Kidney (tissue), 14 donors: ENCODE results near the gene KCNH4. TPM values are rescaled to one million over a fixed set of nuclear protein-coding genes. Genes with fewer than 3 reads are reported as not detected.
A peak's percentile ranks its signal among the peaks of the same experiment; 100 is the strongest.

ENCODE experiments used
- DNase-seq, 5 donors: peaks; one replicate each; pipeline ENCODE4 v3.0.0-alpha.2; 2013 to 2020
- FAIRE-seq: peaks from 2 replicates; lab custom pipeline; 2012; peaks lifted over from hg19 to GRCh38; lab: Jason Lieb, UNC
- H3K27ac ChIP-seq, 2 donors: one replicate each; pipeline ENCODE4 v1.7.0; 2013; ENCODE audit warnings: low read depth in 2 of 2, low read length in 2 of 2, inconsistent platforms in 1 of 2
- H3K27me3 ChIP-seq: one replicate; pipeline ENCODE4 v1.7.1; 2013; ENCODE audit warnings: low read length, inconsistent platforms; ENCODE audit not compliant: control insufficient read depth, insufficient read depth
- H3K36me3 ChIP-seq, 3 donors: one replicate each; pipeline versions ENCODE4 v1.7.0 to v1.7.1; 2013; ENCODE audit warnings: low read length in 3 of 3, control low read depth in 1 of 3, inconsistent platforms in 1 of 3; ENCODE audit not compliant: insufficient read depth in 3 of 3, control insufficient read depth in 2 of 3
- H3K4me1 ChIP-seq, 3 donors: one replicate each; pipeline versions ENCODE4 v1.7.0 to v1.7.1; 2013; ENCODE audit warnings: low read length in 3 of 3, inconsistent platforms in 1 of 3, low read depth in 1 of 3; ENCODE audit not compliant: control insufficient read depth in 2 of 3, insufficient read depth in 2 of 3
- H3K4me3 ChIP-seq, 3 donors: one replicate each; pipeline versions ENCODE4 v1.7.0 to v1.8.1; 2013; ENCODE audit warnings: low read length in 3 of 3, control low read depth in 1 of 3, inconsistent platforms in 1 of 3
- H3K9ac ChIP-seq, 3 donors: one replicate each; pipeline versions ENCODE4 v1.7.0 to v1.7.1; 2013; ENCODE audit warnings: low read length in 3 of 3, control low read depth in 1 of 3, inconsistent platforms in 1 of 3
- H3K9me3 ChIP-seq, 3 donors: one replicate each; pipeline versions ENCODE4 v1.7.0 to v1.7.1; 2013; ENCODE audit warnings: low read length in 3 of 3, control low read depth in 1 of 3, inconsistent platforms in 1 of 3; ENCODE audit not compliant: control insufficient read depth in 2 of 3, insufficient read depth in 1 of 3
- CTCF ChIP-seq: IDR thresholded peaks from 3 replicates; pipeline ENCODE4 v1.5.1; 2012; ENCODE audit warnings: mild to moderate bottlenecking, moderate library complexity, borderline replicate concordance; ENCODE audit not compliant: insufficient read depth; ENCODE audit errors: extremely low read depth
- intact Hi-C: fragments of 100-400 bp; cut with DNase I; formaldehyde crosslinking; loops from one replicate; pipeline ENCODE4 v1.11.1; 2022
- polyA plus RNA-seq: library from polyadenylated mRNA; stranded (reverse); fragments of 350-450 nt; fragmentation: Illumina TruSeq; extraction: RNeasy Lipid Tissue Mini Kit (QIAGEN cat#74804); gene quantifications from one replicate; pipeline ENCODE4 v1.2.3, GENCODE V29; 2014; ENCODE audit warnings: low read depth, low replicate concordance; ENCODE audit not compliant: insufficient read depth
- total RNA-seq: library from RNA; stranded (reverse); fragmentation: NEBNext Ultra II Directional; extraction: Animal tissue kit (Norgen Biotek cat#: 25700); gene quantifications from one replicate; pipeline ENCODE4 v1.2.1, GENCODE V29; 2021
- donor health status: control.
- donor health status: control.
- donor health status: control.
- donor health status: control.
- donor health status: control.
- donor health status: DM: yes; HTN: yes; CAD: no.
- donor health status: Normal renal cell carcinoma (clear cell type).

The KCNH4 gene
- total and polyA plus RNA-seq, 2 donors from 2014 or later = 0.35 TPM; not detected in 1

- Histone ChIP-seq H3K4me1 (peaks cover 11 to 75% (median 74%) of the 10 kb centered on the region in 3 donors), H3K27me3 (no peaks in the 10 kb centered on the region), H3K27ac (peak overlapping the region; percentile 76 to 91), H3K36me3 (peaks cover 3 to 34% (median 21%) of the 10 kb centered on the region in 3 donors), H3K9ac (peak overlapping the region in 1 of 3 donors; percentile 43), H3K9me3 (no peaks in the 10 kb centered on the region), H3K4me3 (no peak overlapping the region)
- DNase-seq = no peak
- intact Hi-C loops = no loop called here
- no peak for TF ChIP-seq CTCF
- no peak for FAIRE-seq
Measured at GRCh38 chr17:42131981-42132432, 48.9 kb downstream of the KCNH4 start.

GRCh38 chr17:42131232-42131631, 49.7 kb downstream of the KCNH4 start:
- intact Hi-C loops = no loop called here
- Histone ChIP-seq H3K4me1 (peaks cover 10 to 69% (median 68%) of the 10 kb centered on the region in 3 donors), H3K4me3 (no peak overlapping the region), H3K27ac (peak overlapping the region; percentile 86 to 91), H3K9me3 (no peaks in the 10 kb centered on the region), H3K36me3 (peaks cover 3 to 41% (median 25%) of the 10 kb centered on the region in 3 donors), H3K27me3 (no peaks in the 10 kb centered on the region), H3K9ac (peak overlapping the region in 2 of 3 donors; percentile 21 to 43)
- DNase-seq = no peak
- no peak for FAIRE-seq
- no peak for TF ChIP-seq CTCF

- intact Hi-C loops = no loop called here
- Histone ChIP-seq H3K36me3 (peaks cover 4 to 49% (median 30%) of the 10 kb centered on the region in 3 donors), H3K27ac (peak overlapping the region; percentile 86 to 91), H3K4me1 (peaks cover 4 to 63% (median 61%) of the 10 kb centered on the region in 3 donors), H3K27me3 (no peaks in the 10 kb centered on the region), H3K9ac (peak overlapping the region in 1 of 3 donors; percentile 29), H3K9me3 (no peaks in the 10 kb centered on the region), H3K4me3 (no peak overlapping the region)
- peak; percentile 2 for TF ChIP-seq CTCF
- no peak for FAIRE-seq
- no peak for DNase-seq
Measured at GRCh38 chr17:42130310-42130936, 50.5 kb downstream of the KCNH4 start.
